ENCODE data around the gene RAPGEF2. TPM values are rescaled to one million over a fixed set of nuclear protein-coding genes. Genes with fewer than 3 reads are reported as not detected.
"Not testable (repeated sequence)": the region's sequence is repeated elsewhere in the genome, so short reads cannot be mapped to it uniquely, and the experiment has no call there.

Gene RAPGEF2
- total RNA-seq, 1 experiment from 2014 or later: 17.6 TPM

DNA sequence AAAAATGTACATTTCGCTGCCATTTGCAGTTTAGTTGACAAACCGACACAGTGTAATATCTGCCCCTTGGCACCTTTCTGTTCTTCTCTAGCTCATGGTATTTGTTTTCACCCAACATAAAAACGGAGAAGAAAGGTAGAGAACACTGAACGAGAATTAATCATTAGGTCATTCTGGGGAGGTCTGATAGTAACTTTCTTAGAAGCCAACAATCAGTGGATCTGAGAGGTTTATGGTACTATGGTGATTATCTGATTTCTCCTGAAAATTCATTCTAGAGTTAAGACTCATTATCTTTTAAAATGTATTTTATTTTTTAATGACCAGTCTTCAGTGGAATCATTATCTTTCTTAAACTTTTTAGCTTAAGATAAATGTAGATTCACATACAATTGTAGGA is 8.5 kb downstream of the RAPGEF2 start:
- intact Hi-C loops (cut with micrococcal nuclease; ENCODE audit: unreplicated experiment) (no loop called here), in situ Hi-C loops (cut with HindIII; ENCODE audit: low pct_unique_long_range_greater_than_20kb, low sequenced_read_pairs) (no loop called here)
- TF ChIP-seq SIN3A (IDR thresholded peaks at IDR 0.05; ENCODE audit: borderline replicate concordance, insufficient read depth, low read depth, low read length): no peak
- no peak for TF ChIP-seq POLR2AphosphoS5 (IDR thresholded peaks at IDR 0.05; ENCODE audit: low read depth, low read length)
- no peak for TF ChIP-seq TCF7L2 (IDR thresholded peaks at IDR 0.05; ENCODE audit: low read depth, low read length)
- TF ChIP-seq, protein P1, sequence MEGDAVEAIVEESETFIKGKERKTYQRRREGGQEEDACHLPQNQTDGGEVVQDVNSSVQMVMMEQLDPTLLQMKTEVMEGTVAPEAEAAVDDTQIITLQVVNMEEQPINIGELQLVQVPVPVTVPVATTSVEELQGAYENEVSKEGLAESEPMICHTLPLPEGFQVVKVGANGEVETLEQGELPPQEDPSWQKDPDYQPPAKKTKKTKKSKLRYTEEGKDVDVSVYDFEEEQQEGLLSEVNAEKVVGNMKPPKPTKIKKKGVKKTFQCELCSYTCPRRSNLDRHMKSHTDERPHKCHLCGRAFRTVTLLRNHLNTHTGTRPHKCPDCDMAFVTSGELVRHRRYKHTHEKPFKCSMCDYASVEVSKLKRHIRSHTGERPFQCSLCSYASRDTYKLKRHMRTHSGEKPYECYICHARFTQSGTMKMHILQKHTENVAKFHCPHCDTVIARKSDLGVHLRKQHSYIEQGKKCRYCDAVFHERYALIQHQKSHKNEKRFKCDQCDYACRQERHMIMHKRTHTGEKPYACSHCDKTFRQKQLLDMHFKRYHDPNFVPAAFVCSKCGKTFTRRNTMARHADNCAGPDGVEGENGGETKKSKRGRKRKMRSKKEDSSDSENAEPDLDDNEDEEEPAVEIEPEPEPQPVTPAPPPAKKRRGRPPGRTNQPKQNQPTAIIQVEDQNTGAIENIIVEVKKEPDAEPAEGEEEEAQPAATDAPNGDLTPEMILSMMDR (IDR thresholded peaks at IDR 0.05): no peak
- TF ChIP-seq REST (IDR thresholded peaks at IDR 0.05; ENCODE audit: insufficient read depth in 1 of 2, low read depth in 2 of 2, low read length in 1 of 2): no peak
- POLR2A ChIA-PET: no interaction called here
- Histone ChIP-seq H3K9me3 (ENCODE audit: control insufficient read depth, insufficient read depth, low read depth, low read length) (no peaks in the 10 kb centered on the region), H3K4me1 (ENCODE audit: control insufficient read depth, insufficient read depth, low read length) (no peaks in the 10 kb centered on the region), H3K4me3 (ENCODE audit: low read depth in 2 of 2, low read length in 2 of 2) (no peak overlapping the region), H3K27me3 (ENCODE audit: control insufficient read depth, insufficient read depth, low read length) (no peaks in the 10 kb centered on the region), H3K36me3 (ENCODE audit: control insufficient read depth, insufficient read depth, low read length) (no peaks in the 10 kb centered on the region), H3K27ac (ENCODE audit: low read length) (no peak overlapping the region)
- DNase-seq (ENCODE audit: low read depth, low spot score) (no peak), ATAC-seq (no peak)
- CTCF ChIA-PET: no interaction called here
- BruUV-seq (replicated peaks): no TSS peak

DNA sequence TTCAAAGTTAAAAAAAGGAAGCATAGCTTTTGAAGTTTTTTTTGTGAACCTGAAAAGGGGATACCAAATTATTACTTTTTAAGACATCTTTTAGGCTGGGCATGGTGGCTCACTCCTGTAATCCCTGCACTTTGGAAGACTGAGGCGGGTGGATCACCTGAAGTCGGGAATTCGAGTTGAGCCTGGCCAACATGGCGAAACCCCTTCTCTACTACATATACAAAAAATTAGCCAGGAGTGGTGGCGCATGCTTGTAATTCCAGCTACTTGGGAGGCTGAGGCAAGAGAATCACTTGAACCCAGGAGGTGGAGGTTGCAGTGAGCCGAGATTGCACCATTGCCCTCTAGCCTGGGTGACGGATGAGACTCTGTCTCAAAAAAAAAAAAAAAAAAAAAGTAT is 10.5 kb downstream of the RAPGEF2 start:
- DNase-seq (ENCODE audit: low read depth, low spot score); POLR2A ChIA-PET; H3K36me3 ChIP-seq (ENCODE audit: control insufficient read depth, insufficient read depth, low read length); intact Hi-C loops (cut with micrococcal nuclease; ENCODE audit: unreplicated experiment); H3K4me1 ChIP-seq (ENCODE audit: control insufficient read depth, insufficient read depth, low read length); H3K27ac ChIP-seq (ENCODE audit: low read length); BruUV-seq (replicated peaks); in situ Hi-C loops (cut with HindIII; ENCODE audit: low pct_unique_long_range_greater_than_20kb, low sequenced_read_pairs); H3K27me3 ChIP-seq (ENCODE audit: control insufficient read depth, insufficient read depth, low read length); H3K4me3 ChIP-seq (ENCODE audit: low read depth in 2 of 2, low read length in 2 of 2); H3K9me3 ChIP-seq (ENCODE audit: control insufficient read depth, insufficient read depth, low read depth, low read length); ATAC-seq: not testable (repeated sequence)
- CTCF ChIA-PET: interaction anchor here (0.6 kb wide), 1 partner anchor 251 kb away, joined by 8 read pairs; no protein-coding TSS in a partner anchor

- H3K4me3 ChIP-seq (ENCODE audit: low read depth in 2 of 2, low read length in 2 of 2); CTCF ChIA-PET; ATAC-seq; DNase-seq (ENCODE audit: low read depth, low spot score); H3K9me3 ChIP-seq (ENCODE audit: control insufficient read depth, insufficient read depth, low read depth, low read length); H3K36me3 ChIP-seq (ENCODE audit: control insufficient read depth, insufficient read depth, low read length); H3K27me3 ChIP-seq (ENCODE audit: control insufficient read depth, insufficient read depth, low read length); intact Hi-C loops (cut with micrococcal nuclease; ENCODE audit: unreplicated experiment); POLR2A ChIA-PET; H3K27ac ChIP-seq (ENCODE audit: low read length); BruUV-seq (replicated peaks); in situ Hi-C loops (cut with HindIII; ENCODE audit: low pct_unique_long_range_greater_than_20kb, low sequenced_read_pairs); H3K4me1 ChIP-seq (ENCODE audit: control insufficient read depth, insufficient read depth, low read length): not testable (repeated sequence)
Measured at GRCh38 chr4:159116098-159116497, 13.2 kb downstream of the RAPGEF2 start.

DNA sequence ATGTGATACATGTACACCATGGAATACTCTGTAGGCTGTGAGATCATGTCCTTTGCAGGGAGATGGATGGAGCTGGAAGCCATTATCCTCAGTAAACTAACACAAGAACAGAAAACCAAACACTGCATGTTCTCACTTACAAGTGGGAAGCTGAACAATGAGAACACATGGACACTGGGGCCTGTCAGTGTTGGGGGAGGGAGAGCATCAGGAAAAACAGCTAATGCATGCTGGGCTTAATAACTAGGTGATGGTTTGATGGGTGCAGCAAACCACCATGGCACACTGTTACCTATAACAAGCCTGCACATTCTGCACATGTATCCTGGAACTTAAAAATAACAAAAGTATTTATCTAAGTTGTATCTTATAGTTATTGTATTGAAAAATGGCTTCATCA is 13.8 kb downstream of the RAPGEF2 start:
- H3K36me3 ChIP-seq (ENCODE audit: control insufficient read depth, insufficient read depth, low read length); H3K9me3 ChIP-seq (ENCODE audit: control insufficient read depth, insufficient read depth, low read depth, low read length); CTCF ChIA-PET; BruUV-seq (replicated peaks); H3K4me3 ChIP-seq (ENCODE audit: low read depth in 2 of 2, low read length in 2 of 2); H3K4me1 ChIP-seq (ENCODE audit: control insufficient read depth, insufficient read depth, low read length); DNase-seq (ENCODE audit: low read depth, low spot score); in situ Hi-C loops (cut with HindIII; ENCODE audit: low pct_unique_long_range_greater_than_20kb, low sequenced_read_pairs); ATAC-seq; intact Hi-C loops (cut with micrococcal nuclease; ENCODE audit: unreplicated experiment); H3K27ac ChIP-seq (ENCODE audit: low read length); H3K27me3 ChIP-seq (ENCODE audit: control insufficient read depth, insufficient read depth, low read length): not testable (repeated sequence)
- POLR2A ChIA-PET: interaction anchor here (0.7 kb wide), 1 partner anchor 83 kb away, joined by 5 read pairs; no protein-coding TSS in a partner anchor

Data from Panc1 (cell line).